Measurements from ENCODE around the gene COL9A2. TPM values are rescaled to one million over a fixed set of nuclear protein-coding genes. Genes with fewer than 3 reads are reported as not detected.
A peak's percentile ranks its signal among the peaks of the same experiment; 100 is the strongest.

The COL9A2 gene
- total RNA-seq, 1 experiment from 2014 or later, result 2.5 TPM

DNA sequence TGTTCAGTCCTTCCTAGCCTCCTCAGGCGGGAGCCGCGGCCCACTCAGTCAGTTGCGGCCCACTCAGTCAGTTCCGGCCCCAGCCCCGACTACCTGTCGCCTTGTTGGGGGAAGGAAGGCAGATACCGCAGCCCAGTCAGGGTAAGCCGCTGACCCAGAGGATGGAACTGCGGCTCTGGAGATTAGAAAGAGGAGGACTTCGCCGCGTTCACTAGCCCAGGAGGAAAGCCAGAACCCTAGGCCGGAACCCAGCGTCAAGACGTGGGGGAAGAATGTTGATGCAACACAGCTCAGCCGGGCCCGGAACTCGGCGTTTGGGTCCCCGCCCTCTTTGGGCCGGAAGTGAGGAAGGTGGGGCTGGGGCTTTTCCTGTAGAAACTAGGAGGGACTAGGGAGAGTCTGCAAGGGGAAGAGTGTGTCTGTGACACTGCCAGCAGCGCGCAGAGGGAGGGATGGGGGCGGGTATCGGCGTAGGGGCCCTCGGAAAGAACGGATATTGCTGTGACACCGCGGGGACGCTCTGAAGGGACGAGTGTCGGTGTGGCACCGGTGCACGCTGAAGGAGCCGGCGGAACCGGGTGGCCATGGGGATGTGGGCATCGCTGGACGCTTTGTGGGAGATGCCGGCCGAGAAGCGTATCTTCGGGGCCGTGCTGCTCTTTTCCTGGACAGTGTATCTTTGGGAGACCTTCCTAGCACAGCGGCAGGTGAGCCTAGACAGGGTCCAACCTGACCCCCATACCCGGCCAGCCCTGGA is 59.2 kb downstream of the COL9A2 start, which contains the start of gene ZMPSTE24:
Gene ZMPSTE24 (plus strand): TSS at position 549 of the 757 bp plus-strand sequence. CDS start 36 bp downstream, at position 585.
- peak; percentile 98 for DNase-seq (ENCODE audit: low read depth)

DNA sequence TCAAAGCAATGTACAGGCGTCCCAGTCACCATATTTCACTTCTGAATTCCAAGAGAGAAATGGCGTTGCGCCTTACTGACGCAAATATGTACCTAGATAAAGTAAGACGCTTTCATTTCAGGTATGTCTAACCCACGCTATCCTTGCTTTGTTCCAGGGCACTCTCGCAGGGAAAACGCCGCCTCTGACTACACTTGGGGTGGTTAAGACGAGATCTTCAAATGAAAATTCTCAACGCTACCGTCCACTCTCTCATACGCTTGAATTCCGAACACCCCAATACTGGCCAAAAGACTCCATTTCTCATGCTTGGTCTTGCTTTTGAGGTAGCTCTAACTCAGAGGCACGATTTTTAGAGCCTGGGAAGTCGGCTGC is 59.8 kb downstream of the COL9A2 start:
- no peak for DNase-seq (ENCODE audit: low read depth)

DNA sequence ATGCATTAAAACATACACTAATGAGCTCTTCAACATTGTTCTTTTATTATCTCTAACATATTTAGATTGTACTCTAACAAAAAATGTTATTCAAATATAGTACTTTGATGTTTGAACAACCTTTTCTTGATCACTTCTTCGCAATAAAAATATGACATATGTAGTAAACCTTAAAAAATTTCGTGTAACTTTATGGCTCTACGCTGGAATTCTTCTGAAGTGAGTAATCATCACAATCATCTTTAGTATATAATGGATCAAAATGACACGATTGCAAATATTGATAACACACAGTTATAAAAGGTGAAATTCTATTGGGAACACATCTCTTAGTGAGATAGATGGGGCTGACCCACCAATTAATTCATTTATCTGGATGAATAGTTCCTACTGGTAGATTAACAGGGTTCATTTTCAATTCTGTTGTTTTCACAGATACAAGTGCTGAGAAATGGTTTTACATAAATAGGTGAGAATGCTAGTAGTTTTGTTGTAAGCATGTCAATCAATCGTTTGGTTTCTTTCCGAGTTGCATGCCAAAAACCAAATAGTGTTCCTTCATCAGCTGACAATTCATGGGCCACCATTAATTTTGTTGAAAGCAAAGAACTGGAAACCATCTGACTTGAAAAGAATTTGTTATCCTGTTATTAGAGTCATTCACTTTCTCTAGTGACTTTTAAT is 60.5 kb downstream of the COL9A2 start:
- no peak for DNase-seq (ENCODE audit: low read depth)

DNA sequence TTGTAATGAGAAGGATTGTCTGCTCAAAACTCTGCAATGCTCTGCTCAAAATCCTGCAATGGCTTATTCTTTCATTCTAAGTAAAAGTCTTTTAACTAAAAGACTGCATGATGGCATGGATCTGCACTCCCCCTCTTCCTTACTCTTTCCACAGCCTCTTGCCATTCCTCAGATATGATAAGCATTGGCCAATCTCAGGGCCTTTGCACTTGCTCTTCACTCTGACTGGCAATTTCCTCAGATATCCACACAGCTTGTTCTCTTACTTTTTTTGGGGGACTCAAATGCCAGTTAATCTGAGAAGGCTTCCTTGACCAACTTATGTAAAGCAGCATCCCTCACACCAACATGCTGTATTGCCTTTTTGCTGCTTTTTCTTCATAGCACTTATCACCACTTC is 61.9 kb downstream of the COL9A2 start:
- DNase-seq (ENCODE audit: low read depth), result no peak

DNA sequence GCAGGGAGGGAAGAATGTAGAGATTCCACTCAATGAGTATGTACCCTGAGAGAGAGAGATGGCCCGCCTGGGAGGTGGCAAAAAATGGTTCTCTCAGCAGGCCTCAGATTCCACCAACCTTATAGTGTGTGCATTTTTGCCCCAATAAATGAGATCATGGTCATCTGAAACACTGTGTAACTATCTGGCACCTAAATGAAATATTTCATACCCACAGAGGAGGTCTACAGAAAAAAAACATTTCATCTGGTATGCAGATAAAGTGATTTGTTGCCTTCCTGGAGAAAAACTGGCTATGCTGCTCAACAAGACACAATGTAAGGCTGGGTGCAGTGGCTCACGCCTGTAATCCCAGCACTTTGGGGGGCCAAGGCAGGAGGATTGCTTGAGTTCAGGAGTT is 64.5 kb downstream of the COL9A2 start:
- DNase-seq (ENCODE audit: low read depth), result no peak

DNA sequence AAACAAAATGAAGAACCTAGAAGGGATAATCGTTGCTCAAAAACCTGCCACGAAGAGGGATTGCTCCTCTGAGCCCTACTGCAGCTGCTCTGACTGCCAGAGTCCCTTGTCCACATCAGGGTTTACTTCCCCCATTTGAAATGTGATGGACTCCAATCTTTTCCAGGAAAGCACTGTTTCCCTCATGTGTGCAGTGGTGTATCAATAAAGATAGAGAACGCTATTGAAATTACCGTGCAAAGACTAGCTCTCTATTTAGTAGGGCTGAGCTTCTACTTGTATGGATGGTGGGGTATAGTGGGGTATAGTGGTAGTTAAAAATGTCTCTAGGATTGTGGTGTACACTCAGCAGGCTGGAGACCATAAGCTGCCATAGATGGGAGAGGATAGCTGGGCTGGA is 65.6 kb downstream of the COL9A2 start:
- no peak for DNase-seq (ENCODE audit: low read depth)

Other genes with a start within 250 kb of the COL9A2 start
- 57.9 and 74.3 TPM in 2 replicates for gene PPT1, start 220.0 kb downstream of the COL9A2 start, total RNA-seq (2014; rRNA removed; shearing (Covaris generic))
- 10.0 and 15.8 TPM in 2 replicates for gene RLF, start 155.9 kb downstream of the COL9A2 start, total RNA-seq (2014; rRNA removed; shearing (Covaris generic))
- not detected in 2 replicates for gene TMCO2, start 69.3 kb downstream of the COL9A2 start, total RNA-seq (2014; rRNA removed; shearing (Covaris generic))
- 67.4 and 72.9 TPM in 2 replicates for gene ZMPSTE24, start 59.0 kb downstream of the COL9A2 start, total RNA-seq (2014; rRNA removed; shearing (Covaris generic))
- gene SMAP2, start 56.4 kb upstream of the COL9A2 start, total RNA-seq (2014; rRNA removed; shearing (Covaris generic)), result 26.9 and 30.8 TPM in 2 replicates
- 4.8 and 8.5 TPM in 2 replicates for gene ZFP69B, start 133.2 kb upstream of the COL9A2 start, total RNA-seq (2014; rRNA removed; shearing (Covaris generic))
- gene ZFP69, start 160.0 kb upstream of the COL9A2 start, total RNA-seq (2014; rRNA removed; shearing (Covaris generic)), result 5.3 and 9.3 TPM in 2 replicates
- gene EXO5, start 191.5 kb upstream of the COL9A2 start, total RNA-seq (2014; rRNA removed; shearing (Covaris generic)), result 2.1 and 8.3 TPM in 2 replicates
- 8.6 and 8.7 TPM in 2 replicates for gene ZNF684, start 214.4 kb upstream of the COL9A2 start, total RNA-seq (2014; rRNA removed; shearing (Covaris generic))

All from Daoy (cell line).